NOMO-1 treated with DMSO at 0.1 percent for 48 hours (cell line): ENCODE data around the gene FAIM2.
"Not testable (repeated sequence)": the region's sequence is repeated elsewhere in the genome, so short reads cannot be mapped to it uniquely, and the experiment has no call there.

Experiments
- DNase-seq: peaks from one replicate; lab custom pipeline; 2025; ENCODE audit not compliant: unreplicated experiment; lab: John Stamatoyannopoulos, UW

The FAIM2 gene

DNA sequence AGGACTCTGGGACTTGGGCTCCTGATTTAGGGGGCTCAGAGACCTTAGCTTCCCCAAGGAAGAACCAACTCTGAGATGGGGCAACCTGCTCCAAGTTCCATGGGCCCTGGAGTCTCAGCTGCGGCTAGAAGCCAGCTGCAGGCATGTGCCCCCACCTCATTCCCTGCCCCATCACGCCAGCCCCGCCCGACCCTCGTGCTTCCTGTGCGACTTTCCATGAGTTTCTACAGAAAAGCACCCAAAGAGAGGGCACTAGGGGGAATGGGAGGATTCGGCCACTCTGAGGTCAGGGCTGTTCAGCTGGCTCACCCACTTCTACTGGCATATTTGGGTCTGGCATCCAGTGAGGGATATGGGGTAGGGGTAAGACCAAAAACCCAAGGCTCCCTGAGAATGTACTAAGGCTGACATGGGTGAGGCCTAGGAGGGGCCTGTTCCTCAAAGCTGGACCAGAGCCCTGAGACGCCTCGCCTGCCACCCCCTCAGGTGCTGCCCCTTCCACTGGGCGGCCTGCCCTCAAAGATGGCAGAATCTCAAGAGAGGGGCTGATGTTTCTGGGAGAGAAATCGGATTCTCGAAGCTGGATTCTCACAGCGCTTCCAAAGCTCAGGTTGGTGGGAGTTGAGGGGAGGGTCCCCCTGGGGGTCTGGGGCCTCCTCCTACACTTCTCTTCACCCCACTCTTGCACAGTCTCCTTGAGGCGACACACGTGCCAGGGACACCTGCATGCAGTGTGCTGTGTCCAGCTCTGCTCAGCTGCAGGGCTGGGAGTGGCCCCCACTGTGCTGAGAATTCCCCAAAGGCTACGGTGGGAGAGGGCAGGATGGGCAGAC is 22.1 kb downstream of the FAIM2 start:
- no peak for DNase-seq

GRCh38 chr12:49880756-49881414 is 22.8 kb downstream of the FAIM2 start:
- no peak for DNase-seq

DNA sequence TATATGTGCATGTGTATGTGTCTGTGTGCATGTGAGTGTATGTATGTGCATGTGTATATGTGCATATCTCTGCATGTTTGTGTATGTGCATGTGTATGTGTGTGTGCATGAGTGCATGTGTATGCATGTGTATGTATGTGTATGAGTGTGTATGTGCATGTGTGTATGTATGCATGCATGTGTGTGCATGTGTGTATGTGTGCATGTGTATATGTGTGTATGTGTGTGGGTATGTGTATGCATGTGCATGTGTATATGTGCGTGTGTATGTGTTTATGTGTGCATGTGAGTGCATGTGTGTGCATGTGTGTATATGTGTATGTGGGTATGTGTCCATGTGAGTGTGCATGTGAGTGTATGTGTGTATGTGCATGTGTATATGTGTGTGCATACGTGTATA is 24.6 kb downstream of the FAIM2 start:
- DNase-seq: not testable (repeated sequence)

GRCh38 chr12:49878021-49878420 is 25.7 kb downstream of the FAIM2 start:
- no peak for DNase-seq

GRCh38 chr12:49877066-49877465 is 26.6 kb downstream of the FAIM2 start:
- no peak for DNase-seq

GRCh38 chr12:49876070-49876469 is 27.6 kb downstream of the FAIM2 start:
- DNase-seq: no peak

- DNase-seq: no peak
These were observed 28.5 kb downstream of the FAIM2 start for GRCh38 chr12:49875115-49875720.

DNA sequence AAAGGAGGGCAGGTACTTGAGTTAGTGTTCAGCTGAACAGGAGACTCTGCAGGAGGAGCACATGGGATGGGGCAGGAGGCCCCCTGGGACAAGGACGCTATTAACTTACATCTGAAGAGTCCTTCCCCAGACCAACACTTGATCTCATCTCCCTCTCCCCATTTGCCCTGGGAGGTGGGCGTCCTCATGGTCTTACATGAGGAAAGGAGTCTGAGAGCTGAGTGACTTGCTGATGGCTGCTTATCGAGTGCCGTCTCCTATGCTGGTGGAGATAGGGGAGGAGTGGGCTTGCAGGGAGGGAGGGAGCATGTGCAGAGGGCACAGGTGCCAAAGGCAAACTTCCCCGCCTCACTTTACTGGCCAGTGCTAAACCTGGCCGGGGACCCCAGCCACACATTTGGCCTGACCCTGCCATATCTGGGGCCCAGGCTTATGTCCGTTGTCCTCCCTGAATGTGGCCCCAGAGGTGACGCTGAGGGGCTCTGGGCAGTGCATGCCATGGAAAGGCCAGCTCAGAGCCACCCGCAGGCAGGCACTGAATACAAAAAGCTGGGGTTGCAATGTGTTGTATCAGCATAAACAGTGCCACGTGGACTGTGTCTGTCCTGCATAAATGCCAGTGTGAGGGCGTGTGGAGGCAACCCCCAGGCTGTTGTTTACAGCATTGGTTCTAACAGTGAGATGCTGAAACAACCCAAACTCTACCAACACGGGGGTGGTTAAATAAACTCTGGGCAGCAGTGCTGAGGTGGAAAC is 29.4 kb downstream of the FAIM2 start:
- DNase-seq: no peak

DNA sequence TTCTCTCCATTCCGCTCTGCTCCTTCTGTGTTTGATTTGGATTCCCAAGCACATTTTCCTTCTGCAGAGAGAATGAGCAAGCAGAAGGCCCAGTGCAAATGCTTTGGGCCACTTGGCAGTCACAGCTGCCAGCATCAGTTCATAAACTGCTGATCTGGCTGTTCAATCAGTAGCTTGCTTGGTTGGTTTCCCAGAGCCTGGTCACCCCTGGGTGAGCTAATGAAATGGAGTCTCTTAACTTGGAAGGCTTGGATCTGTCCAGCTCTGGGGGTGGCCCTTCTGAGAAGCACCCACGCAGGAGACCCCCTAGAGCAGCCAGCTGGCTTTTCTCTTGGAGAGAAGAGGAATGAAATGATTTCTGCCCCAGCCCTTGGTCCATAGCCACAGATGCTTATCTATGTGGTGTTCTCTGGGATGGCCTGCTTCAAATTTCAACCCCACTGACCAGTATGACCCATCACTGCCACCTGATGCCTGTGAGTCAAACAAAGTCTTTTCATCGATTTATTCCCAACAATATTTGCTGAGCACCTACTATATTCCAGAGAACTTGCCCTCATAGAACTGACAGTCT is 30.3 kb downstream of the FAIM2 start:
- DNase-seq: no peak

DNA sequence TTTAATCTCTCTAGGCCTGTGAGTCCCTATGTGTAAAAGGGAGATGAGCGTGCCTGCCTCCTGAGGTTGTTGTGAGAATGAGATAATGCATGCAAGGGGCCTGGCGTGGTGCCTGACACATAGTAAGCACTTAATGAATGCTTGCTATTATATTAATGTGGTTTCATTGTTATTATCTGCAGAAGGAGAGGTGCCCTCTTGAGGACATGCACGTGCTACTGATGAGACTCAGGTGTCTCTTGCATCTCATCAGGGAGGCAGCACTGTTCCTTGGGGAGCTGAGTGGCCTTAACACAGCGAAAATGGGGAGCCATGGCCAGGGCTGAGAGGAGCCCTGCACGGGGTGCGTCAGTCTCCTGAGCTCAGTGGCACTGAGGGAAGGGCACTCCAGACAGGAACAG is 30.9 kb downstream of the FAIM2 start:
- no peak for DNase-seq

GRCh38 chr12:49872381-49872780 is 31.3 kb downstream of the FAIM2 start:
- DNase-seq: no peak

DNA sequence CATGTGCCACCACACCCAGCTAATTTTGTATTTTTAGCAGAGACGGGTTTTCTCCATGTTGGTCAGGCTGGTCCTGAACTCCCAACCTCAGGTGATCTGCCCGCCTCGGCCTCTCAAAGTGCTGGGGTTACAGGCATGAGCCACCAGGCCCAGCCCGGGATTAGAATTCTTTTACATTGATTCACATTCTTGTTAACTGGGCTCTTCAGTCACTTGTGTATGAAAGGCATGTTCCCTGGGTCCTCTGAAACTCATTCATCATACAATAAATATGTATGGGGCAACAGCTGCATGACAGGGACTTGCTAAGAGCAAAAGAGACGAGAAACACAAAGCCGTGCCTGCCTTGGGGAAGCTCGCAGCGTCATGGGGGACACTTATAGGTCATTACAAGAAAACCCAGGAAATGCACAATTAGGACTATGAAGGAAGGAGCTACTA is 31.9 kb downstream of the FAIM2 start:
- DNase-seq: not testable (repeated sequence)

GRCh38 chr12:49871263-49871561 is 32.5 kb downstream of the FAIM2 start:
- no peak for DNase-seq

GRCh38 chr12:49870501-49871262 is 33.0 kb downstream of the FAIM2 start:
- no peak for DNase-seq

DNA sequence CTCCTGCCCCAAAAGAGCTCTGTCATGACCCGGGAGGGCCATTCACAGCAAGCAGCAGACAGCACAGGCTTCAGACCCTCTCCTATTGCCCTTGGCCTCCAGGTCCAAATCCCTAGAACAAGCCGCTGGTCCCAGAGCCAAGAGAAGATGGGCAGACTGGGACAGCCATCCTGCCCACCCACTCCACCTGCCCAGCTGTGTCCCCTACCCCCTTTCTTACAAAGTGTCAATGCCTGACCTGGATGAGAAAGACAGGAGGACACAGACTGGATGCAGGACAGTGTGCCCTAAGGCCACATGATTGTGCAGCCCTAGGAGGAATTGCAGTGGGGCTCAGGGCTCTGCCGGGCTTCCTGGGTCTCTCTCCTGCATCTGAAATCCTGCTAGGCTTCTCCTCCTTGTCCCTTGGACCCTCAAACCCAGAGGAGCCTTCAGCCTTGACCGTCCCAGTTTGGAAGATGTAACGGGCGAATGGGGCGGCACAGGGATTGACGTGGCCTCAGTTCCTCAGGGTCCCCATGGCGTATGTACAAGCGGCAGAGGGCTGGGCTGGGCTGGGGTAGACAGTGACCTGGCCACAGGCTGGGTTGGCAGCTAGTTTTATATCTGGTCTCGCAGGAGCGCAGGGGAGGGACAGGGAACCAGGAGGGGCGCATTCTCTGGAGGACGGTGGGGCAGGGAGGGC is 33.7 kb downstream of the FAIM2 start:
- DNase-seq: no peak

- DNase-seq: no peak
These were observed 34.5 kb downstream of the FAIM2 start for GRCh38 chr12:49868952-49869815.

DNA sequence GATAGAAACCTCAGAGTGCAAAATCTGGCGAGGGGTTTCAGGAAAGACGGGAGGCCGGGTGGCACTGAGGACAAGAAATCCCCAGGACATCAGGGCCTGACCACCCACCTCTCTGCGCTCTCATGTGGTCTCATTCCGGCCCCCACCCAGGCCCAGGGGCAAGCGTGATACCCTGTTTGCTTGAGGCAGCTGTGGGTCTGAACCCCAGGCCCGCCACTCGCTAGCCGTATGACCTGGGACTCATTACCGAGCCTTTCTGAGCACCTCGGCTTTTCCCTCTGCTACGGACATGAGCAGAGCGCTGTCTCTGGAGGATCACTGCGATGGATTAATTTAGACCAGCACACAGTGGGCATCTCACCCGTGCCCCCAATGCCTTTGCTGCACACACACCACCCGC is 35.3 kb downstream of the FAIM2 start:
- no peak for DNase-seq

- no peak for DNase-seq
These were observed 35.9 kb downstream of the FAIM2 start for GRCh38 chr12:49867570-49868341.
